ENCODE measurements around the gene STK35. TPM values are rescaled to one million over a fixed set of nuclear protein-coding genes. Genes with fewer than 3 reads are reported as not detected.

Gene STK35
- total RNA-seq, 4 donors from 2014 or later, result 13.3 to 26.1 (median 20.5) TPM

GRCh38 chr20:2140561-2140960, 38.9 kb downstream of the STK35 start:
- H3K27me3 ChIP-seq, result no peaks in the 10 kb centered on the region
- H3K27ac ChIP-seq, result no peak overlapping the region
- no peak for TF ChIP-seq EP300 (IDR thresholded peaks at IDR 0.05)
- no peak for TF ChIP-seq CTCF (IDR thresholded peaks at IDR 0.05)
- TF ChIP-seq POLR2A (IDR thresholded peaks at IDR 0.05), result no peak
- H3K36me3 ChIP-seq, result peaks cover 0 to 21% (median 5%) of the 10 kb centered on the region in 3 donors
- H3K4me3 ChIP-seq, result no peak overlapping the region
- H3K4me1 ChIP-seq, result peaks cover 0 to 30% (median 8%) of the 10 kb centered on the region in 4 donors
- no peaks in the 10 kb centered on the region for H3K9me3 ChIP-seq
- DNase-seq (ENCODE audit: low spot score in 2 of 2), result peak; percentile 38 to 57
- WGBS, 2 donors, result 38 to 55% methylated on average over 1 of the region's 1 CpG

GRCh38 chr20:2141600-2142575, 40.3 kb downstream of the STK35 start:
- peaks cover 0 to 34% (median 5%) of the 10 kb centered on the region in 3 donors for H3K36me3 ChIP-seq
- TF ChIP-seq POLR2A (IDR thresholded peaks at IDR 0.05) (no peak), EP300 (IDR thresholded peaks at IDR 0.05) (no peak), CTCF (IDR thresholded peaks at IDR 0.05) (no peak)
- no peak overlapping the region for H3K27ac ChIP-seq
- DNase-seq (ENCODE audit: low spot score in 2 of 2), result no peak
- H3K9me3 ChIP-seq, result no peaks in the 10 kb centered on the region
- 91% methylated on average over 10 of the region's 10 CpGs for WGBS, 2 donors
- H3K27me3 ChIP-seq, result no peaks in the 10 kb centered on the region
- no peak overlapping the region for H3K4me3 ChIP-seq
- peaks cover 0 to 19% (median 8%) of the 10 kb centered on the region in 4 donors for H3K4me1 ChIP-seq

DNA sequence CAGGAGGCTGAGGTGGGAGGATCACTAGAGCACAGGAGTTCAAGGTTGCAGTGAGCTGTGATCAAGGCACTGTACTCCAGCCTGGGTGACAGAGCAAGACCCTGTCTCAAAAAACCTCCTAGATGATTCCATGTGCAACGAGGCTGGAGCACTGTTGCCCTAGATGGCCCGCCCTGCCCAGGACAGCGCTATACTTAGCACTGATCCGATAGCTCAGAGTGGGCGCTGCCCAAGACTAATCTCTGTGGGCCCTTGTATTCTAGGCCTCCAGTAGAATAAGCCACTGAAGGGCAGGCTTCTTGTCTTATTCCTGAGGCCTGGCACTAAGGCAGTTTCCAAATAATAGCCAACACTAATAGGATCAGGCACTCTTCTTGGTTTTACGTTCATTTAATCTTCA, 41.0 kb downstream of the STK35 start:
- DNase-seq (ENCODE audit: low spot score in 2 of 2), result no peak
- peaks cover 0 to 19% (median 8%) of the 10 kb centered on the region in 4 donors for H3K4me1 ChIP-seq
- peaks cover 0 to 38% (median 5%) of the 10 kb centered on the region in 3 donors for H3K36me3 ChIP-seq
- WGBS, 2 donors, result 86 to 87% methylated on average over 6 of the region's 6 CpGs
- no peaks in the 10 kb centered on the region for H3K9me3 ChIP-seq
- no peaks in the 10 kb centered on the region for H3K27me3 ChIP-seq
- no peak overlapping the region for H3K27ac ChIP-seq
- no peak overlapping the region for H3K4me3 ChIP-seq
- no peak for TF ChIP-seq POLR2A (IDR thresholded peaks at IDR 0.05)
- no peak for TF ChIP-seq CTCF (IDR thresholded peaks at IDR 0.05)
- no peak for TF ChIP-seq EP300 (IDR thresholded peaks at IDR 0.05)

DNA sequence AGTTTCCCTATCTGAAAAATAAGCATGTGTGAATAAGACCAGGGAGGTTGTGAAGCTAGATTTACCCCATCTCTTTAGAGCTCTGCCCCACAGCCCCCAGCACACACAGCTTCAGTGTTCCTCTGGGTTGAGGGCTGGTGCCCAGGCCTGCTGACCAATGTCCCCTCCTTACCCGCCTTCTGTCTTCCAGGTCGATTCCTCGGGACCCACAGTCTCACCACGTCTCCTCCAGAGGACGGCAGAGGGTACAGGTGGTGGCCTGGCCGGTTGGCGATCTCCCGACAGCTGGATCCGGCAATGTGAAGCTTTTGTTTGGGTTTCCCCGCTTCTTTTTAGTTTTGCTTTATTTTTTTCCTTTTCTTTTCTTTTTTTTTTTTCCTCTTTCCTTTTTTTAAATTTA, 42.0 kb downstream of the STK35 start:
- TF ChIP-seq POLR2A (IDR thresholded peaks at IDR 0.05) (no peak), EP300 (IDR thresholded peaks at IDR 0.05) (no peak), CTCF (IDR thresholded peaks at IDR 0.05) (no peak)
- Histone ChIP-seq H3K27ac (no peak overlapping the region), H3K4me1 (peaks cover 0 to 19% (median 8%) of the 10 kb centered on the region in 4 donors), H3K36me3 (peaks cover 0 to 45% (median 5%) of the 10 kb centered on the region in 3 donors), H3K9me3 (no peaks in the 10 kb centered on the region), H3K27me3 (no peaks in the 10 kb centered on the region), H3K4me3 (no peak overlapping the region)
- no peak for DNase-seq (ENCODE audit: low spot score in 2 of 2)
- WGBS, 2 donors, result 91 to 94% methylated on average over 10 of the region's 10 CpGs

DNA sequence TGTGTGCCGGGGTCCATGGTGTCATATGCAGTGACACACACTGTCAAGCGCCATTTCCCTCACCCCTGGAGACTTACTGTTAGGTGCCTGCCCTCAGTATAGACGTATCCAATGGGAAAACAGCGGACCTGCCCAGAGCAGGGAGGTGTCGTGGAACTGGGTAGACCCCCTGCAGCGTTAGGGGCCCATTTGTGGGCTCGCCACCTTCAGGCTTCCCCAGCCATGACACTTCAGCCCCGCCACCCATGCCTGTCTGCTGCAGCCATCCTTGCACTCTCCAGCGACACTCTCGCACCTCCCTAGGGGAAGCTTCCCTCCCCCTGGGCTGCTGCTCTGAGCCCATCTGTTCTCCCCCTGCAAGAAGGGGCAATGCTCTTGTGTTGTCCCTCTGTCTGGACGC, 43.2 kb downstream of the STK35 start:
- TF ChIP-seq CTCF (IDR thresholded peaks at IDR 0.05), result no peak
- no peak for TF ChIP-seq POLR2A (IDR thresholded peaks at IDR 0.05)
- TF ChIP-seq EP300 (IDR thresholded peaks at IDR 0.05), result no peak
- no peak overlapping the region for H3K4me3 ChIP-seq
- 95% methylated on average over 11 of the region's 11 CpGs for WGBS, 2 donors
- H3K4me1 ChIP-seq, result peaks cover 0 to 15% (median 7%) of the 10 kb centered on the region in 4 donors
- no peak for DNase-seq (ENCODE audit: low spot score in 2 of 2)
- no peak overlapping the region for H3K27ac ChIP-seq
- peaks cover 0 to 56% (median 5%) of the 10 kb centered on the region in 3 donors for H3K36me3 ChIP-seq
- no peaks in the 10 kb centered on the region for H3K9me3 ChIP-seq
- H3K27me3 ChIP-seq, result no peaks in the 10 kb centered on the region

All from tibial nerve (tissue), 4 donors.